Measurements from ENCODE around the gene ADAMTSL5.

Gene ADAMTSL5

GRCh38 chr19:1495051-1495798 is 17.6 kb downstream of the ADAMTSL5 start:
- DNase-seq, result no peak

GRCh38 chr19:1494115-1494815 is 18.6 kb downstream of the ADAMTSL5 start:
- DNase-seq, result no peak

- no peak for DNase-seq
Observed at GRCh38 chr19:1492474-1493006, 20.3 kb downstream of the ADAMTSL5 start.

DNA sequence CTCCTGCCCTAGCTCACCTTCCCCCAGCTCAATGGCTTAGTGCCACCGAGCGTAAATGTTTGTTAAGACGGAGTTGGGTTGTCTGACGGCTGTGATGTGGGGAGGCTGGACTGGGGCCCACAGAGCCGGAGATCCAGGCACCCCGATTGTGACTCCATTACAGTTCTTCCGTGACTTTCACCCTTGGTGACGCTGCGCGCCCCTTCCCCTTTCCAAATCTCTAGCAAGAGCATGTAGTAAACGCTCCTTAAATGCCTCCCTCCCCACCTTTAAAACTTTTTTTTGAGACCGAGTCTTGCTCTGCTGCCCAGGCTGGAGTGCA is 21.0 kb downstream of the ADAMTSL5 start:
- no peak for DNase-seq

GRCh38 chr19:1491114-1491848 is 21.5 kb downstream of the ADAMTSL5 start, which contains the start of gene REEP6:
Gene REEP6, plus strand, starts transcription at chr19:1491181. Its CDS starts 89 bp downstream, at chr19:1491270.
- DNase-seq, result no peak

DNA sequence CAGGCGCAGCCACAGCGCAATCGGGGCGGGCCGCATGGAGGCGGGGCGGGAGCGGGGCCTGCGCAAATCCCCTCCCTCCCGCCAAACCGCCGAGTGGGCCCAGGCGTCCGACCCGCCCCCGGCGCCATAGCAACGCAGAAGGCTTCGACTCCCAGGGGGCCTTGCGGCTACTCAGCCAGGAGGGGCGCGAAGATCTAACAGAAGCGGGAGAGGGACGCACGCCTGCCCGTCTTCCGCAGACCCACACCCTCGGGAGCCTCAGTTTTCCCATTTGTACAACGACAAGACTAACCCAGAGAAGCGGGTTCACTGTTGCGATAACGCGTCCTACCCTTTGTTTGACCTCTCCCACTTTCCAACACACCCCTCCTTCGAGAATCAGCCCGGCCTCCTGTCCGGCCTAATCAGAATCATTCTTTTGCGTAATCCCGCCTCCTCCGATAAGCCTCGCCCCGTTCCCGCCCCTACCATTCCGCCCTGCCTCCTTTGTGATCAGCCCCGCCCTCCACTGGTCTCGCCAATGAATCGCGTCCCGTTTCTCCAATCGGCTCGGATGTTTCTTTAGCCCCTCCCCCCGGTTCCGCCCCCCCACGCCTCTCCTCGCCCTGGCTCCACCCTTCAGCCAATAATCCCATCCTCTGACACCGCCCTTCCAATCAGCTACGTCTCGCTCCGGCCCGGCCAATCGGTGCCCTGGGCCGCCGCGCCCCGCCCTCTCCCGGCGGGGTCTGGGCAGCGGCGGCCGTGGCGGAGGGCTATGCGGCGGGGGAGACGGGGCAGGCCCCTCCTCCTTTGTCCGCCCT is 22.3 kb downstream of the ADAMTSL5 start, which contains the start of gene PCSK4:
TSS of gene PCSK4 (minus strand) at position 40 of the 803 bp plus-strand sequence. CDS start at position 36, 4 bp downstream.
- peak; percentile 97 for DNase-seq

- DNase-seq, result no peak
Observed at GRCh38 chr19:1489463-1490310, 23.1 kb downstream of the ADAMTSL5 start.

GRCh38 chr19:1488282-1488601 is 24.6 kb downstream of the ADAMTSL5 start:
- no peak for DNase-seq

DNA sequence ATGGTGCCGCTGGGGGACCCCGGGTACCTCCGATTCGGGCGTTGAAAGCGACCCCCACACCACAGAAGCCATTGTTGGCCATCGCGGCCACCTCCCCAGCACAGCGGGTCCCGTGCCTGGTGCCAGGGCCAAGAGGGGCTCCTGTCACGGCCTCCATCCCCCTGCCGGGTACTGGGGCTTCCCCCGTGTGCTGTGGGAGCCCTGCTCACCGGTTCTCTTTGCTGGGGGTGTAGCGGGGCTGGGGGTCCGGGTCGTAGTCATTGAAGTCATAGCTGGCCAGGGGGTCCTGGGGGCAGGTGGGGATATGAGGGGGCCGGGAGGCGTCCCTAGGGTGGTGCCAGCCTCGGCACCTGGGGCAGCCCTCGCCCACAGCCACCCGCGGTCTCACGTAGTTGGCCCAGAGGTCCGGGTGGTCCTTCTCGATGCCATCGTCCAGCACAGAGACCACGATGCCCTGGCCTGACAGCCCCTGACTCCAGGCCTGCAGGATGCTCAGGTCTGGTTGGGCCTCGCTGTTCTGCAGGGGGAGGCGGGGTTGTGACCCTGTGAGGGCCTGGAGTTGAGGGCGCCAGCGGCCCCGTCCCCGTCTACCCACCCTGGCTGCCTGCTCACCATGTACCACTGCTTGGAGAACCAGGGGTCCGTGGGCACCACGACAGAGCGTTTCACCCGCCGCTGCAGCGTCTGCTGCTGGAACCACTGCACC is 25.1 kb downstream of the ADAMTSL5 start:
- DNase-seq, result no peak

- DNase-seq, result no peak
Observed at GRCh38 chr19:1486720-1487575, 25.9 kb downstream of the ADAMTSL5 start.

GRCh38 chr19:1483979-1484428 is 28.8 kb downstream of the ADAMTSL5 start:
- no peak for DNase-seq

DNA sequence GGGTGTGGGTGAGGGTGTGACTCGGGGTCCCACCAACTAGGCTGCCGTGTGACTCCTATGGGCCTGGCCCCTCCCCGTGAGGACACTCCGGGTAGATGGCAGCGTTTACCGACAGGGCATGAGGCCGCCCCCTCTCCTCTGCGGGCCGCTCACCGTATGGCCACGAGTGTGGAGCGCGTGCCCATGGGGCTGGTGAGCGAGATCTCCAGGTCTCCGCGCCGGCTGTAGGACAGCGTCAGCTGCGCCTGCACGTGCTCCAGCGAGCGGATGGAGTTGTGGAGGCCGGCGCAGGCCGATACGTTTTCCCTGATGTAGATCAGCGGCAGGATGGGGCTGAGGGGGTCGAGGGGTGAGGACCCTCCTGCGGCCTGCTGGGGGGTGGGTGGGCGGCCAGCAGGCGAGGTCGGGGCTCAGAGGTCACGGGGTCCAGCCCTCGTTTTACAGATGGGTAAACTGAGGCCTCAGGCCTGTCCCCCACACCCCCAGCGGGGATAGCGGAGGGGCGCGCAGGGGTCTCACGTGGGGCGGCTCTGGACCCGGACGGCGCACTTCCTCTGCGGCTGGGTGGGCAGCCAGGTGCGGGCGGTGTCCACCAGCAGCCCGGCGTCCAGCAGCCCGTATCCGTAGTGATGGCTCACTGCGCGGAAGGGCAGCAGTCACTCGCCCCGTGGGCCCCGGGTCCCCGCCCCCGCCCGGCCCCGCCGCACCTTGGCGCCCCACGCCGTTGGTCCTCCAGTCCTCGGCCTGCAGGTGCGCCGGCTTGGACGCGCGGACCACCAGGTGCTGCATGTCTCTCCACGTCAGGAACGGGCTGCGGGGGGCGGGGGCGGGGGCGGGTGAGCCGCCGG is 29.5 kb downstream of the ADAMTSL5 start:
- no peak for DNase-seq

- DNase-seq, result no peak
Observed at GRCh38 chr19:1482361-1483130, 30.3 kb downstream of the ADAMTSL5 start.

GRCh38 chr19:1481893-1482360 is 30.9 kb downstream of the ADAMTSL5 start:
- DNase-seq, result no peak

- DNase-seq, result no peak
Observed at GRCh38 chr19:1481224-1481892, 31.5 kb downstream of the ADAMTSL5 start.

DNA sequence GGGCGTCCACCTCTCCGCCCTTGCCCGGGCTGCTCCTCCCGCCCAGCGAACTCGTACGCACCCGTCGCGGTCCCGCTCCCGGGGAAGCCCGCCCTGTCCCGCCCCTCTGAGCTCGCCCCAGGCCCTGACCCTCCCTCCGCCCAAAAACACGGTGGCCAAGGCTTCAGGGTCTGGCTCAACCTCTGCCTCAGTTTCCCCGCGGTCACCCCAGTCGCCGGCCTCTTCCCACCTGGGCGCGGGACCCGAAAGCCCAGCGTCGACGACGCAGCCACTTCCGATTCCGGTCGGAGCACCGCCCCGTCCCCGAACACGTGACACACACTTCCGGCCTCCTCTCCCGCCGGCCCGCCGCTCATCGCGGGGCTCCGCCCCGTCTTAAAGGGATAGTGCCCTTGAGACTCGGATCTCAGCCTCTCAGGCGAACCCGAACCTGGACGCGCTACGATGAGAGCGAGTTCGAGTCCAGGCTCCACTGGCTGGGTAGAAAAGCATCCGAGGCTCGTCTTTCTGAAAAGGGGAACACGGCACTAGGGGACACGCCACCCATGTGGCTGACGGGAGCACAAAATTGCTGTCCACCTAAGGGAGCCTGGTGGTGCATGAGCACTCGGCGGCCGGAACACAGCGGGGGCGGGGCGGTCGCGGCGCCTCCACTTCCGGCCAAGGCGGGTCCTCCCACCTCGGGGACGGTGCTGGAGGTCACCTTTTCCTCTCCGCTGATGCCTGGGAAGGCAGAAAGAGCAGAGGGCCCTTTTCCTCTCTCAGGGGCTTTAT is 33.7 kb downstream of the ADAMTSL5 start, which contains the start of gene C19orf25:
TSS of gene C19orf25 (minus strand) at position 282 of the 774 bp plus-strand sequence. CDS start 312 bp downstream, outside the sequence.
- peak; percentile 91 for DNase-seq

Data from activated gamma-delta T cell treated with Interleukin-2 at 50 U/mL for 16 hours (primary cell).